Mucosa of gallbladder (tissue), 1 donor: ENCODE results near the gene PCBD2. TPM values are rescaled to one million over a fixed set of nuclear protein-coding genes. Genes with fewer than 3 reads are reported as not detected.

Experiments used
- DNase-seq: peaks from one replicate; pipeline ENCODE4 v3.0.0-alpha.2; 2020; ENCODE audit warnings: low spot score
- total RNA-seq: library from RNA; stranded (reverse); gene quantifications from one replicate; pipeline ENCODE4 v1.2.1, GENCODE V29; 2021
- donor health status: DM: no; HTN: no; CAD: no.

The PCBD2 gene
- total RNA-seq, 1 donor from 2014 or later, result 11.4 TPM

- DNase-seq, result no peak
Observed at GRCh38 chr5:135004376-135004775, 99.4 kb downstream of the PCBD2 start.

- no peak for DNase-seq
Observed at GRCh38 chr5:135005076-135005475, 100.1 kb downstream of the PCBD2 start.

GRCh38 chr5:135007305-135007704 is 102.4 kb downstream of the PCBD2 start:
- no peak for DNase-seq

GRCh38 chr5:135007749-135008363 is 102.9 kb downstream of the PCBD2 start:
- no peak for DNase-seq

GRCh38 chr5:135008556-135008955 is 103.6 kb downstream of the PCBD2 start:
- DNase-seq, result no peak

GRCh38 chr5:135008981-135009735 is 104.2 kb downstream of the PCBD2 start:
- DNase-seq, result no peak

- DNase-seq, result no peak
Observed at GRCh38 chr5:135009736-135010501, 105.0 kb downstream of the PCBD2 start.

GRCh38 chr5:135010502-135011354 is 105.8 kb downstream of the PCBD2 start:
- no peak for DNase-seq

- no peak for DNase-seq
Observed at GRCh38 chr5:135011355-135012032, 106.6 kb downstream of the PCBD2 start.

GRCh38 chr5:135012033-135012588 is 107.2 kb downstream of the PCBD2 start:
- no peak for DNase-seq

Other genes with a start within 250 kb of the PCBD2 start
- 40.3 TPM for gene CAMLG, start 166.6 kb upstream of the PCBD2 start, total RNA-seq
- gene DDX46, start 146.4 kb upstream of the PCBD2 start, total RNA-seq, result 37.5 TPM
- 45.1 TPM for gene C5orf24, start 59.2 kb upstream of the PCBD2 start, total RNA-seq
- 88.5 TPM for gene TXNDC15, start 30.8 kb upstream of the PCBD2 start, total RNA-seq
- 1.0 TPM for gene CATSPER3, start 62.8 kb downstream of the PCBD2 start, total RNA-seq
- 7.3 TPM for gene PITX1, start 129.1 kb downstream of the PCBD2 start, total RNA-seq